Skeletal muscle tissue (tissue), 4 donors: Measurements from ENCODE around the gene KIF3A. TPM values are rescaled to one million over a fixed set of nuclear protein-coding genes. Genes with fewer than 3 reads are reported as not detected.

Experiments used
- H3K27ac ChIP-seq: one replicate; pipeline ENCODE4 v1.7.0; 2013; ENCODE audit warnings: mild to moderate bottlenecking, low read depth, low read length, inconsistent platforms
- H3K27me3 ChIP-seq, 3 donors: one replicate each; pipeline ENCODE4 v1.7.0; 2013; ENCODE audit warnings: low read length in 3 of 3; ENCODE audit not compliant: control insufficient read depth in 3 of 3, insufficient read depth in 3 of 3
- H3K36me3 ChIP-seq, 3 donors: one replicate each; pipeline ENCODE4 v1.7.0; 2013; ENCODE audit warnings: low read length in 3 of 3; ENCODE audit not compliant: control insufficient read depth in 3 of 3, insufficient read depth in 3 of 3
- H3K4me1 ChIP-seq, 3 donors: one replicate each; pipeline ENCODE4 v1.7.0; 2013; ENCODE audit warnings: low read length in 3 of 3, mild to moderate bottlenecking in 3 of 3; ENCODE audit not compliant: control insufficient read depth in 3 of 3, insufficient read depth in 3 of 3
- H3K4me3 ChIP-seq, 3 donors: one replicate each; pipeline ENCODE4 v1.7.0; 2013; ENCODE audit warnings: low read length in 3 of 3
- H3K9ac ChIP-seq, 3 donors: one replicate each; pipeline ENCODE4 v1.7.0; 2013; ENCODE audit warnings: low read length in 3 of 3, mild to moderate bottlenecking in 3 of 3, moderate library complexity in 2 of 3, low read depth in 1 of 3
- H3K9me3 ChIP-seq, 3 donors: one replicate each; pipeline ENCODE4 v1.7.0; 2013; ENCODE audit warnings: low read length in 3 of 3; ENCODE audit not compliant: control insufficient read depth in 3 of 3
- total RNA-seq: library from RNA; depleted of rRNA; stranded (reverse); fragments of >200 nt; gene quantifications from one replicate; pipeline ENCODE4 v1.2.3, GENCODE V29; 2014
- donor health status: Osteomylitis.

KIF3A gene
- total RNA-seq, result 6.3 TPM

- H3K27ac ChIP-seq, result no peak within 1 kb of the TSS
- peaks cover 0 to 2% (median 0%) of the 10 kb centered on the region in 3 donors for H3K36me3 ChIP-seq
- no peaks in the 10 kb centered on the region for H3K9me3 ChIP-seq
- peak within 1 kb of the TSS; percentile 87 to 95 (median 93) for H3K4me3 ChIP-seq
- peak within 1 kb of the TSS; percentile 48 to 78 (median 78) for H3K9ac ChIP-seq
- peaks cover 8 to 14% (median 12%) of the 10 kb centered on the region in 3 donors for H3K4me1 ChIP-seq
- H3K27me3 ChIP-seq, result peaks cover 0 to 2% (median 0%) of the 10 kb centered on the region in 3 donors
Measured at GRCh38 chr5:132736853-132737833, at the start of gene KIF3A. TSS of gene KIF3A (minus strand) at chr5:132737546. CDS start at chr5:132737419, 127 bp downstream.

GRCh38 chr5:132787076-132787475 is 49.7 kb upstream of the KIF3A start:
- no peak overlapping the region for H3K9ac ChIP-seq
- no peaks in the 10 kb centered on the region for H3K36me3 ChIP-seq
- no peak overlapping the region for H3K4me3 ChIP-seq
- no peaks in the 10 kb centered on the region for H3K4me1 ChIP-seq
- H3K27ac ChIP-seq, result no peak overlapping the region
- peaks cover 0 to 10% (median 0%) of the 10 kb centered on the region in 3 donors for H3K27me3 ChIP-seq
- no peaks in the 10 kb centered on the region for H3K9me3 ChIP-seq

- Histone ChIP-seq H3K27ac (no peak overlapping the region), H3K4me1 (no peaks in the 10 kb centered on the region), H3K4me3 (no peak overlapping the region), H3K9me3 (no peaks in the 10 kb centered on the region), H3K27me3 (peaks cover 0 to 10% (median 3%) of the 10 kb centered on the region in 3 donors), H3K36me3 (no peaks in the 10 kb centered on the region), H3K9ac (no peak overlapping the region)
Measured at GRCh38 chr5:132785864-132786263, 48.5 kb upstream of the KIF3A start.

GRCh38 chr5:132785365-132785764 is 48.0 kb upstream of the KIF3A start:
- H3K27me3 ChIP-seq, result peaks cover 0 to 10% (median 3%) of the 10 kb centered on the region in 3 donors
- H3K9ac ChIP-seq, result peak overlapping the region in 1 of 3 donors; percentile 45
- no peak overlapping the region for H3K27ac ChIP-seq
- no peaks in the 10 kb centered on the region for H3K9me3 ChIP-seq
- no peaks in the 10 kb centered on the region for H3K36me3 ChIP-seq
- H3K4me1 ChIP-seq, result no peaks in the 10 kb centered on the region
- H3K4me3 ChIP-seq, result no peak overlapping the region

- no peak overlapping the region for H3K4me3 ChIP-seq
- no peak overlapping the region for H3K9ac ChIP-seq
- no peak overlapping the region for H3K27ac ChIP-seq
- H3K36me3 ChIP-seq, result no peaks in the 10 kb centered on the region
- H3K9me3 ChIP-seq, result no peaks in the 10 kb centered on the region
- H3K27me3 ChIP-seq, result peaks cover 0 to 13% (median 8%) of the 10 kb centered on the region in 3 donors
- H3K4me1 ChIP-seq, result peaks cover 6 to 11% (median 9%) of the 10 kb centered on the region in 3 donors
Measured at GRCh38 chr5:132782101-132782500, 44.8 kb upstream of the KIF3A start.

GRCh38 chr5:132781029-132781428 is 43.7 kb upstream of the KIF3A start:
- H3K9ac ChIP-seq, result no peak overlapping the region
- no peaks in the 10 kb centered on the region for H3K36me3 ChIP-seq
- no peaks in the 10 kb centered on the region for H3K9me3 ChIP-seq
- peaks cover 0 to 13% (median 8%) of the 10 kb centered on the region in 3 donors for H3K27me3 ChIP-seq
- no peak overlapping the region for H3K27ac ChIP-seq
- peaks cover 9 to 18% (median 11%) of the 10 kb centered on the region in 3 donors for H3K4me1 ChIP-seq
- H3K4me3 ChIP-seq, result no peak overlapping the region

- Histone ChIP-seq H3K27ac (no peak overlapping the region), H3K36me3 (no peaks in the 10 kb centered on the region), H3K9me3 (no peaks in the 10 kb centered on the region), H3K9ac (no peak overlapping the region), H3K4me1 (peaks cover 10 to 21% (median 12%) of the 10 kb centered on the region in 3 donors), H3K4me3 (no peak overlapping the region), H3K27me3 (peaks cover 0 to 13% (median 8%) of the 10 kb centered on the region in 3 donors)
Measured at GRCh38 chr5:132780577-132780976, 43.2 kb upstream of the KIF3A start.

- Histone ChIP-seq H3K27me3 (peaks cover 0 to 9% (median 8%) of the 10 kb centered on the region in 3 donors), H3K9me3 (no peaks in the 10 kb centered on the region), H3K4me3 (no peak overlapping the region), H3K36me3 (no peaks in the 10 kb centered on the region), H3K4me1 (peaks cover 15 to 27% (median 16%) of the 10 kb centered on the region in 3 donors), H3K9ac (no peak overlapping the region), H3K27ac (no peak overlapping the region)
Measured at GRCh38 chr5:132779961-132780360, 42.6 kb upstream of the KIF3A start.

- peaks cover 23 to 37% (median 26%) of the 10 kb centered on the region in 3 donors for H3K4me1 ChIP-seq
Measured at GRCh38 chr5:132778856-132779255, 41.5 kb upstream of the KIF3A start.

GRCh38 chr5:132778129-132778528 is 40.8 kb upstream of the KIF3A start:
- Histone ChIP-seq H3K27me3 (peaks cover 0 to 8% (median 4%) of the 10 kb centered on the region in 3 donors), H3K4me1 (peaks cover 24 to 40% (median 29%) of the 10 kb centered on the region in 3 donors), H3K27ac (no peak overlapping the region), H3K9ac (peak overlapping the region in 2 of 3 donors; percentile 74 to 85), H3K4me3 (peak overlapping the region; percentile 85 to 87 (median 85)), H3K36me3 (no peaks in the 10 kb centered on the region), H3K9me3 (no peaks in the 10 kb centered on the region)

More at GRCh38 chr5:132778856-132779255, 41.5 kb upstream of the KIF3A start:
- no peak overlapping the region for H3K9ac ChIP-seq
- no peak overlapping the region for H3K27ac ChIP-seq
- peaks cover 0 to 9% (median 8%) of the 10 kb centered on the region in 3 donors for H3K27me3 ChIP-seq
- H3K9me3 ChIP-seq, result no peaks in the 10 kb centered on the region
- no peak overlapping the region for H3K4me3 ChIP-seq
- no peaks in the 10 kb centered on the region for H3K36me3 ChIP-seq
